PC-9 (cell line): Measurements from ENCODE around the gene LAG3. TPM values are rescaled to one million over a fixed set of nuclear protein-coding genes. Genes with fewer than 3 reads are reported as not detected.

Experiments used
- BruUV-seq: library from RNA; stranded (reverse); fragments of 400-500 nt; replicated peaks from 2 replicates; lab custom pipeline; 2021; lab: Mats Ljungman, UMichigan
- CTCF ChIA-PET: fragments of 300-600 bp; sonication (Branson Sonifier 250); formaldehyde crosslinking; loops from one replicate; lab custom pipeline; 2022; ENCODE audit warnings: antibody characterized with exemption; lab: Charles Lee
- POLR2A ChIA-PET: fragments of 300-600 bp; sonication (Branson Sonifier 250); formaldehyde crosslinking; loops from one replicate; lab custom pipeline; 2022; ENCODE audit warnings: antibody characterized with exemption; ENCODE audit not compliant: unreplicated experiment; lab: Charles Lee
- DNase-seq, 2 experiments: peaks; one replicate each; pipeline versions ENCODE4 v3.0.0 to v3.0.0-alpha.2; 2015 to 2022; ENCODE audit warnings: mixed read lengths in 1 of 2
- H2AFZ ChIP-seq: fragments of 200-600 bp; sonication (generic); 2 replicates; pipeline ENCODE4 v1.8.1; 2017; ENCODE audit warnings: antibody characterized with exemption
- H3F3A ChIP-seq: fragments of 200-600 bp; sonication (generic); 2 replicates; pipeline ENCODE4 v1.8.1; 2017; ENCODE audit warnings: antibody characterized with exemption, mild to moderate bottlenecking, low read depth; ENCODE audit not compliant: insufficient read depth
- H3K27ac ChIP-seq: fragments of 200-600 bp; sonication (generic); 2 replicates; pipeline ENCODE4 v1.6.1; 2016; ENCODE audit warnings: mixed run types
- H3K27me3 ChIP-seq: fragments of 200-600 bp; sonication (generic); 2 replicates; pipeline ENCODE4 v1.6.1; 2016; ENCODE audit warnings: low read depth, mixed run types; ENCODE audit not compliant: insufficient read depth
- H3K36me3 ChIP-seq: fragments of 200-600 bp; sonication (generic); 2 replicates; pipeline ENCODE4 v1.6.1; 2016; ENCODE audit warnings: low read depth, mixed run types
- H3K4me1 ChIP-seq: fragments of 200-600 bp; sonication (generic); replicated peaks from 2 replicates; pipeline ENCODE4 v1.6.1; 2016; ENCODE audit warnings: mixed run types; ENCODE audit not compliant: insufficient read depth
- H3K4me2 ChIP-seq: fragments of 200-600 bp; sonication (generic); 2 replicates; pipeline ENCODE4 v1.6.1; 2017; ENCODE audit warnings: mixed run types
- H3K4me3 ChIP-seq: fragments of 200-600 bp; sonication (generic); 2 replicates; pipeline ENCODE4 v1.6.1; 2016; ENCODE audit warnings: mixed run types
- H3K79me2 ChIP-seq: fragments of 200-600 bp; sonication (generic); 2 replicates; pipeline ENCODE4 v1.6.1; 2017; ENCODE audit warnings: low read depth, mixed run types
- H3K9me2 ChIP-seq: fragments of 200-600 bp; sonication (generic); 2 replicates; pipeline ENCODE4 v1.8.1; 2017; ENCODE audit warnings: mild to moderate bottlenecking; ENCODE audit not compliant: insufficient read depth
- H3K9me3 ChIP-seq: fragments of 200-600 bp; sonication (generic); 2 replicates; pipeline ENCODE4 v1.8.1; 2016; ENCODE audit warnings: low read depth; ENCODE audit not compliant: insufficient read depth
- H4K20me1 ChIP-seq: fragments of 200-600 bp; sonication (generic); 2 replicates; pipeline ENCODE4 v1.8.1; 2017; ENCODE audit not compliant: insufficient read depth
- EZH2 ChIP-seq: fragments of 200-600 bp; sonication (generic); IDR thresholded peaks from 2 replicates; pipeline ENCODE4 v1.8.0; 2017; ENCODE audit warnings: antibody characterized with exemption, low read depth
- intact Hi-C: fragments of 100-400 bp; cut with micrococcal nuclease; formaldehyde crosslinking; loops from one replicate; pipeline ENCODE4 v1.10.0; 2022; ENCODE audit not compliant: unreplicated experiment
- total RNA-seq: library from RNA; stranded (reverse); gene quantifications from 2 replicates; pipeline ENCODE4 v1.2.3, GENCODE V29; 2021
- TF ChIP-seq, protein P1 (sequence below): fragments of 200-600 bp; sonication (generic); conservative IDR thresholded peaks from 2 replicates; pipeline ENCODE4 v1.6.1; 2017; ENCODE audit warnings: mixed run types, antibody characterized with exemption, mild to moderate bottlenecking, moderate library complexity

The LAG3 gene
- total RNA-seq, 1 experiment from 2014 or later: 10.5 TPM

DNA sequence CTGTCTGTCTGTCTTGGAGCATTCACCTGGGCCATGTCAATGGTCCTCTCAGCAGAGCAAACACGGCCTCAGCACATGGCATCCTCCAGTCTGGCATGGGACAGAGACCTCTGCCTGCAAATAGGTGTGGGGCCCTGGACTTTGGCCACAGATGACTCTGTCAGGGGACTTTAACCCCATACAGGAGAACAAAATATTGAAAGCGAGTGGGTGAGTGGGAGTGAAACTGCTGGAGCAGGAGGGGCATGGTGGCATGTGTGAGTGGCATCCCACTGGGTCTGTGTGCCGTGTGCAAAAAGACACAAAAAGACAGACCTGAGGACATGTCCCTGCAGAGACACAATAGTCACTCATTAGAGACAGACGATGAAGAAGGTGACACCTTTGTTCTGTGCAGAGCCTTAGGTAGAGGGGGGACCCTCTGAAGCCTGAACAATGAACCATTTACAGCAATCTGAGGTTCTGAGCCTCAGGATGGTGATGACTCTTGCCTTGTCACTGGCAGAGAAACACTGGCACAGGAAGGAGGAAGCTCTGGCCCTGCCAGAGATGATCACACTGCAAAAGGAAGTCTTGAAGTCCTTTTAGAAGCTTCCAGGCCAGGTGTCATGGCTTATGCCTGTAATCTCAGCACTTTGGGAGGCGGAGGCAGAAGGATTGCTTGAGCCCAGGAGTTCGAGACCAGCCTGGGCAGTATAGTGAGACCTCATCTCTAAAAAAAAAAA lies 7.5 kb downstream of the LAG3 start:
- Histone ChIP-seq H3K79me2 (no peaks in the 10 kb centered on the region), H4K20me1 (no peaks in the 10 kb centered on the region), H3K9me2 (no peaks in the 10 kb centered on the region), H3K36me3 (no peaks in the 10 kb centered on the region), H3F3A (peaks cover 7% of the 10 kb centered on the region; the same call in 1 of the 2 replicates), H3K9me3 (no peaks in the 10 kb centered on the region), H3K4me3 (no peak overlapping the region), H3K4me1 (no peaks in the 10 kb centered on the region), H3K27me3 (no peaks in the 10 kb centered on the region), H3K4me2 (no peak overlapping the region), H2AFZ (no peak overlapping the region), H3K27ac (no peak overlapping the region)
- intact Hi-C loops: loop anchor here (1.0 to 2.0 kb wide), 6 partner anchors 27 to 357 kb away; partner anchors contain the start of gene MLF2
- CTCF ChIA-PET: interaction anchor here (0.5 to 1.1 kb wide), 4 partner anchors 27 to 86 kb away, joined by 3 to 6 read pairs (median 4); partner anchors contain the start of gene MLF2
- BruUV-seq: TSS peak; percentile 3
- no peak for DNase-seq
- TF ChIP-seq EZH2: no peak
- TF ChIP-seq, protein P1, sequence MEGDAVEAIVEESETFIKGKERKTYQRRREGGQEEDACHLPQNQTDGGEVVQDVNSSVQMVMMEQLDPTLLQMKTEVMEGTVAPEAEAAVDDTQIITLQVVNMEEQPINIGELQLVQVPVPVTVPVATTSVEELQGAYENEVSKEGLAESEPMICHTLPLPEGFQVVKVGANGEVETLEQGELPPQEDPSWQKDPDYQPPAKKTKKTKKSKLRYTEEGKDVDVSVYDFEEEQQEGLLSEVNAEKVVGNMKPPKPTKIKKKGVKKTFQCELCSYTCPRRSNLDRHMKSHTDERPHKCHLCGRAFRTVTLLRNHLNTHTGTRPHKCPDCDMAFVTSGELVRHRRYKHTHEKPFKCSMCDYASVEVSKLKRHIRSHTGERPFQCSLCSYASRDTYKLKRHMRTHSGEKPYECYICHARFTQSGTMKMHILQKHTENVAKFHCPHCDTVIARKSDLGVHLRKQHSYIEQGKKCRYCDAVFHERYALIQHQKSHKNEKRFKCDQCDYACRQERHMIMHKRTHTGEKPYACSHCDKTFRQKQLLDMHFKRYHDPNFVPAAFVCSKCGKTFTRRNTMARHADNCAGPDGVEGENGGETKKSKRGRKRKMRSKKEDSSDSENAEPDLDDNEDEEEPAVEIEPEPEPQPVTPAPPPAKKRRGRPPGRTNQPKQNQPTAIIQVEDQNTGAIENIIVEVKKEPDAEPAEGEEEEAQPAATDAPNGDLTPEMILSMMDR: no peak
- POLR2A ChIA-PET: no interaction called here

DNA sequence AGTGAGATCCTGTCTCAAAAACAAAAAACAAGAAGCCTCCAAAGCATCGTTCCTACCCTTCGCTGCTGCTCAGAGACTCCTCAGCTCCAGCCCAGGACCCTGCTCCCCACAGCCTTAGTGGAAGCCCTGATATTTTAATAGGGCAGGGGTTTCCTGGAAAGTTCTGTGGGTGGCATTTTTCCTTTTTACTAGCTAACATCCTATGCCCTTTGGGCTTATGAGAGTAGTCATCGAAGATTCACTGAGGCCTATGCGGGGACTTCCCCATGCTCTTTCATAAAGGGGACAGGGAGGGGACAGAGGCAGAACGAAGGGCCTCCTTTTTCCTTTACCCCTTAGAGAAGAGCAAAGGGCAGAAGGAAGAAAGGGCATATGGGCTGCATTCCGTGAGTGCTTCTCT lies 8.3 kb downstream of the LAG3 start:
- POLR2A ChIA-PET: no interaction called here

GRCh38 chr12:6782119-6782518 lies 9.8 kb downstream of the LAG3 start:
- TF ChIP-seq, protein P1: no peak
- TF ChIP-seq EZH2: no peak
- H3K79me2 ChIP-seq: no peaks in the 10 kb centered on the region
- intact Hi-C loops: no loop called here
- no peak for DNase-seq
- POLR2A ChIA-PET: no interaction called here
- no peaks in the 10 kb centered on the region for H3K36me3 ChIP-seq
- CTCF ChIA-PET: no interaction called here
- no peak overlapping the region for H3K27ac ChIP-seq
- no peaks in the 10 kb centered on the region for H4K20me1 ChIP-seq
- no peak overlapping the region for H2AFZ ChIP-seq
- no peak overlapping the region for H3K4me3 ChIP-seq
- no peaks in the 10 kb centered on the region for H3K9me2 ChIP-seq
- no peaks in the 10 kb centered on the region for H3K4me1 ChIP-seq
- peaks cover 7% of the 10 kb centered on the region; the same call in 1 of the 2 replicates for H3F3A ChIP-seq
- BruUV-seq: no TSS peak
- H3K9me3 ChIP-seq: no peaks in the 10 kb centered on the region
- no peak overlapping the region for H3K4me2 ChIP-seq
- no peaks in the 10 kb centered on the region for H3K27me3 ChIP-seq

More for the DNA sequence above, 8.3 kb downstream of the LAG3 start:
- CTCF ChIA-PET: interaction anchor here (0.5 to 1.1 kb wide), 5 partner anchors 22 to 87 kb away, joined by 3 to 6 read pairs (median 4); partner anchors contain the start of gene MLF2
- Histone ChIP-seq H2AFZ (no peak overlapping the region), H3K4me2 (no peak overlapping the region), H3K79me2 (no peaks in the 10 kb centered on the region), H3K36me3 (no peaks in the 10 kb centered on the region), H3K9me2 (no peaks in the 10 kb centered on the region), H3K4me1 (no peaks in the 10 kb centered on the region), H3F3A (peaks cover 7% of the 10 kb centered on the region; the same call in 1 of the 2 replicates), H3K27ac (no peak overlapping the region), H3K27me3 (no peaks in the 10 kb centered on the region), H4K20me1 (no peaks in the 10 kb centered on the region), H3K9me3 (no peaks in the 10 kb centered on the region), H3K4me3 (no peak overlapping the region)
- DNase-seq: no peak
- intact Hi-C loops: no loop called here
- TF ChIP-seq, protein P1: no peak
- no peak for TF ChIP-seq EZH2
- BruUV-seq: no TSS peak
